HS-5 (cell line): ENCODE data around the gene ATRN.
"Not testable (repeated sequence)": the region's sequence is repeated elsewhere in the genome, so short reads cannot be mapped to it uniquely, and the experiment has no call there.

ENCODE experiments used
- DNase-seq: peaks from one replicate; pipeline ENCODE4 v3.0.0-alpha.2; 2012; ENCODE audit warnings: low read depth

ATRN gene

GRCh38 chr20:3563548-3564177 lies 92.8 kb downstream of the ATRN start:
- DNase-seq: no peak

DNA sequence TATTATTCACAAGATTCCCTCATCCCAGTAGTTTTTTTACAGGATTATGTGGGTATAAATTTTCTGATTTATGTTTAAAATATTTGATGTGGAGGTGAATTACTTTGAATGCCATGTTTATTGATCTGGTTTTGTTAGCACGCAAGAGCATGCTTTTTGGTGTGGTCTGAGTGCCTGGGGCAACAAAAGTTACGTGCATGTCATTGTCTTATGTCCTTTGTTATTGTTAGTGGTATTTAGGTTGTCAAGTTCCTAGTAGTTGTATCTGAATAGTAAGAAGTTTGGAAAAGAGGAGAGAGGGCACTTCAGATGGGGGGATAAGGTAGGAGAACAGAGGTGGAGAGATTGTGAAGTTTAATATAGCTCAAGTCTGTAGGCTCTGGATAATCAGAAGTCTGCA lies 95.0 kb downstream of the ATRN start:
- no peak for DNase-seq

GRCh38 chr20:3572151-3572550 lies 101.3 kb downstream of the ATRN start:
- DNase-seq: no peak

DNA sequence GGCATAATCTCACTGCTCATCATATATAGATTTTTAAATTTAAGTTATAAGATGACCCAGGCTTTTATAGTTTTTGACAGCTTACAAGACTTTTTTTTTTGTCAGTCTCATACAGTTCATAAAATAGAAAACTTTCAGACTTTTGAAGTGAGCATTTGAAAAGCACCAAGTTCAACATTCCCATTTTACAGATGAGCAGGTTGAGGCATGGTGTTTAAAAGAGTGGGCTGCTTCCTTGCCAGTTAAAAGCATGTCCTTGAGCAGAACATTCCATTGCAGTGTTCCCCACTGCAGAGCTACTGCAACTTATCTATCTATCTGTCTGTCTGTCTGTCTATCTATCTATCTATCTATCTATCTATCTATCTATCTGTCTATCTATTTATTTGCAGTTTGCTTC lies 105.5 kb downstream of the ATRN start:
- no peak for DNase-seq

DNA sequence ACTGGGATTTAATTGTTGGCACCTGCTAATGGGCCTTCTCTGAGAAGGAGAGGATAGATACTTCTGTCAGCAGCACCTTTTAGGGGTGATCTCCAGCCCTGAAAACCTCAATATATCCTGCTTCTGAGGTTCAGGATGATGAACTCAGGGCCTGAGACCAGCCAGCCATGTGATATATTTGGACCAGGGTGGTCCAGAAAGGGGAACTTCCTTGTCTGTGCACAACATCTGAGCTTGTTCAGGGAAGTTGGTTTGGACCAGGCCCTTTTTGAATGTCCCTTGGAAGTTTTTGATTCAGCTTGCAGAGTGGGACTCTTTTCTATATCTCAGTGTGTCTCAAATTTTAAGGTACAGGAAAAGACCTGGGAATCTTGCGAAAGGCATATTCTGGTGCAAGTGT lies 106.5 kb downstream of the ATRN start:
- DNase-seq: no peak

GRCh38 chr20:3580412-3580811 lies 109.6 kb downstream of the ATRN start:
- no peak for DNase-seq

DNA sequence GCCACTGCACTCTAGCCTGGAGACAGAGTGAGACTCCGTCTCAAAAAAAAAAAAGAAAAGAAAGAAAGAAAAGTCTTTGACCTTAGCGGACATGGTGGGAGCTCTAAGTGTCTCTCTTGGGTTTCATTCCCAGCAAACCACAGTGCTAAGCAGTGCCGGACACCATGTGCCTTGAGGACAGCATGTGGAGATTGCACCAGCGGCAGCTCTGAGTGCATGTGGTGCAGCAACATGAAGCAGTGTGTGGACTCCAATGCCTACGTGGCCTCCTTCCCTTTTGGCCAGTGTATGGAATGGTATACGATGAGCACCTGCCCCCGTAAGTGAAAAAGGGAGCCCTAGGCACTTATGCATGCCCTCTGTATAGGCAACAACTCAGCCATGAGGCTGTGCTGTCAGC lies 112.9 kb downstream of the ATRN start:
- DNase-seq: no peak

GRCh38 chr20:3586093-3586492 lies 115.3 kb downstream of the ATRN start:
- no peak for DNase-seq

GRCh38 chr20:3590164-3590563 lies 119.3 kb downstream of the ATRN start:
- no peak for DNase-seq

- no peak for DNase-seq
Measured at GRCh38 chr20:3592931-3593330, 122.1 kb downstream of the ATRN start.

GRCh38 chr20:3595541-3595940 lies 124.7 kb downstream of the ATRN start:
- no peak for DNase-seq

GRCh38 chr20:3603108-3603507 lies 132.3 kb downstream of the ATRN start:
- no peak for DNase-seq

GRCh38 chr20:3605386-3605886 lies 134.6 kb downstream of the ATRN start:
- not testable (repeated sequence) for DNase-seq

DNA sequence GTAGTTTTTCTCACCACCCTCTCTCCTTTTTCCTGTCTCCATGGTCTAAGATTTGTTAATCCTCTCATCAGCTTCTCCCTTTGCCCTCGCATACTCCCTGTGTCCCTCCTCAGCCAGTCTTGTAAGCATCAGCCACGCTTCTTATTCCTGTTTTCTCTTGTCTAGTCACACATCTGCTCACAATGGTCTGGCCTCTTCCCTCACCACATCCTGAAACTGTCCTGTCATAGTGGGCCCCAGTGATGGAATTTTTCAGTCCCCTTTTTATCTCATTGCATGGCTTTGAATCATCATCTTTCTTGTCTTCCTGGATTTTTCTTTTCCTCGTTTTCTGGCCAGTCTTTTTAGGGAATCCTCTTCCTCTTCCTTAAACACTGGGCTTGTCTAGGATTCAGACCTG lies 135.2 kb downstream of the ATRN start:
- DNase-seq: no peak

GRCh38 chr20:3611901-3612300 lies 141.1 kb downstream of the ATRN start:
- no peak for DNase-seq

DNA sequence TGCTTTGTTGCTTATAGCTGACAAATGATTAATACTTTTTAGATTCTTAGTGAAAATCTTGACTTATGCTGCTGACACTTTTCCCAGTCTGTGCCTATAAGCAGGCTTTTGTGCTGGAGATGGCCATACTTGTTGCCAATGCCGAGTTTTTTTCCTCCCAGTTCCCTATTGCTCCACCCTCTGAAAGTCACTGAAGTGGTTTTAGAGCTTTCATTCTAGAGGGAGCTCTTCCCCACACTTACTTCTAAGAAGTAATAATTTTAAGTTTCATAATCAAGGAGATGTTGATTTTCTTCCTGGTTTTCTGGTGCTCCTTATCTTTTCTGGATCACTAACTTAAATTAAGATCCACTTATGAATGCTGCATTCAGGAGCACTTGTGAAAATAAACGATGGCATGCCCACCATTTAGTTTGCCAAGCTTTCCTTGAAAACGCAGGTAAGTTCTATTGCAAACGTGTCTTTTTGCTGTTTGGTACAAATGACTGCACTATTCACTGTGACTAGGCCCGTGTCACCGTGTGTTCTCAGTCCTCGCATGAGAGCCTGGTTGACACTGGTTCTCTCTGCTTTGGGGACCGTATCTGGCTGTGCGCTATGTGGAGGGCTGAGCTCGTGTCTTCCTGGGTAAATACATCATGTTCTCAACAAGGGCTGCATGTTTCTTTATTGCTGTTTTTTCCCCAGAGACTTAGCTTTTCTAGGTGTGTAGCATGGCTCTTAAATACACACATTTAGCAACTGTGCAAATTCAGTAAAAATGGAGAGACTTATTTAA lies 142.2 kb downstream of the ATRN start:
- DNase-seq: no peak

DNA sequence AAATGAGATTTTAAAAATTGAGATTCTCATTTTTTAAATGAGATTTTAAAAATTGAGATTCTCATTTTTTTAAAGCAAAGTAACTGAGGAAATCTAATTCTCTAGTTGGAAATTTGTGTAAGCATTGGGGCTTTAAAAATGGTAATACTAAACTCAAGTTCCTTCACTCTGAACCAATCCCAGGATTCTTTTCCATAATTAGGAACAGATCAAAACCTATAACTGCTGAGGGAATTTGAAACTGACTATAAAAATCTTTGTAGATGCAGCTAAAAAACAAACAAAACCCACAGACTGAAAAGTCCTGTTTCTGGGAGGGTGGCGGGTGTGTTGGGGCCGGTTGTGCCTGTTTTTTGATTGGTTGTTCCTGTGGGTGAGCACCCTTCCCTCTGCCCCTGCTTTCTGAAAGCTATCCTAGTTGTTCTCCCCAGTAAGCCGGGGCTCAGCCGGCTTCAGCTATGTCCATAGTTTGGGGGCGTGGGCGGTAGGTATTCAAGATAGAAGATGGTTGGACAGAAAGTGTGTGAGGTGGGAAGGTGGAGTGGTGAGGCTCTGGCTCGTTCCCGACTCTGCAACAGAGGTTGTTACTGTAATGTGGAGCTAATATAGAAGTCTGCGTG lies 143.1 kb downstream of the ATRN start:
- no peak for DNase-seq

DNA sequence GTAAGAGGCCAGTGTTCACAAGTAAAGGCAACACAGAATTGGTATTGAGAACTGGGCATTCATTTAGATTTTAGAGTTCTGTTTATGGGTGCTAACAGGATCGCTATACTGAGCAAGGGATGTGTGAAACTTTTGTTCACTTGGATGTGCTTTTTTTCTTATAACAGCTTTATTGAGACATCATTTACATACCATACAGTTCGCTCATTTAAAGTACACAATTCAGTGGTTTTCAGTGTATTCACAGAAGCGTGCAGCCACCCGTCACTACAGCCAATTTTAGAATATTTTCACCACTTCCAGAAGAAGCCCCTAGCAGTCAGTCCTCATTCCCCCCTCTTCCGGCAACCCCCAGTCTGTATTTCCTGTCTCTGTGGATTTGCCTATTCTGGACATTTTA lies 143.6 kb downstream of the ATRN start:
- DNase-seq: no peak

- not testable (repeated sequence) for DNase-seq
Measured at GRCh38 chr20:3615171-3615840, 144.5 kb downstream of the ATRN start.

DNA sequence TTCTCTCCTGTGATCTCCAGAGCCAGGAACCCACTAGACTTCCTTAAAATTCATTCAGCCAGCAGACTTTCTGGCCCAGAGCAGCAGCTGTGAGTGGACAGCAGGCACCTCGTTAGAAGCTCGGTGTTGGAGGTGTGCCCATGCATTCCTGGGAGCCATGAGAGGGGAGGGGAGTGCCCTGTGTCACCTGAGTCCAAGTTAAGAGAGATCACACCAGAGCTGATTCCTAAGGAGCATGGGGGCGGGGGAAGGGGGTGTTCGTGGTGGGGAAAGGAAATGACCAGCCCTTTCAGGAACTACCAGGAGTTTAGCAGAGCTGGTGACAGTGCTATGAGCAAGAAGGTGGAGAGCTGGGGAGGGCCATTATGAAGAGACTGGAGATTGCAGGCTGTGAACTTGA lies 145.4 kb downstream of the ATRN start:
- peak; percentile 56 for DNase-seq

DNA sequence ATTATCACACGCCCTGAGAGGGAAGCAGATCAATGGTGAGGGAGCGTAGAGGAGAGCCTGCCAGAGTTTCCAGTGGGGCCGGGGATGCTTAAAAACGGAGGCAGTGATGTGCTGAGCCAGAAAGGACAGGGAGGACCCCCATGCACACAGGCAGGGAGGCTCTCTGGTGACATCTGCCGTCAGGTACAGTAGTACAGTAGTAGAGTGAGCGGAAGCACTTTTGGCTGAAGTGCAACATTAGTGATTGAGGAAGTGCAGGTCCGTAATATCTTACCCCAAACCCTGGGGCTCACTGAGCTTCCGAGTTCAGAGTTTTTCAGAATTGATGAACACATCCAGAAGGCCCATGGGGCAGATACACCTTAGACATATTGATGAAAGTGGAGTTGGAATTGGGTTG lies 150.3 kb downstream of the ATRN start:
- no peak for DNase-seq

DNA sequence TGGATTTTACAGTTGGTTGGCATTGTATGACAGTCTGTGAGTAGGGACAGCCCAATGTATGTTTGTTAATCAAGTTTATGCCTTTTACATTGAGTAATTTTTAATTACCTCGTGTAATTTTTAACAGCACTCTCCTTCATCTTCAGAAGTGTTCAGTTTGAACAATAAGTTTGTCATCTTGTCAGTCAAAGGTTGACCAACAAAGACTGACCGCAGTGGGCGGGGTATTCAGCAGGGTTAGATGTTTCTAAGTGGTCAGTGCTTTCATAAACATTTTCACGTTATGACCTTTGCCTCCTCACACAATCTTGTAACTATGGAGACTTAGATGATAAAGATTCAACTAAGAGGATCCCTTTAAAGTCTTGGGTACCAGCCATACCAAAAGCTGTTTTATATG lies 151.6 kb downstream of the ATRN start:
- no peak for DNase-seq

- no peak for DNase-seq
Measured at GRCh38 chr20:3627476-3627875, 156.7 kb downstream of the ATRN start.
